ENCODE data around the gene LRRN2. TPM values are rescaled to one million over a fixed set of nuclear protein-coding genes. Genes with fewer than 3 reads are reported as not detected.

LRRN2 gene
- polyA plus RNA-seq, 1 donor: 6.4 TPM

- DNase-seq: no peak
Measured at GRCh38 chr1:204688776-204689175, 3.2 kb upstream of the LRRN2 start.

DNA sequence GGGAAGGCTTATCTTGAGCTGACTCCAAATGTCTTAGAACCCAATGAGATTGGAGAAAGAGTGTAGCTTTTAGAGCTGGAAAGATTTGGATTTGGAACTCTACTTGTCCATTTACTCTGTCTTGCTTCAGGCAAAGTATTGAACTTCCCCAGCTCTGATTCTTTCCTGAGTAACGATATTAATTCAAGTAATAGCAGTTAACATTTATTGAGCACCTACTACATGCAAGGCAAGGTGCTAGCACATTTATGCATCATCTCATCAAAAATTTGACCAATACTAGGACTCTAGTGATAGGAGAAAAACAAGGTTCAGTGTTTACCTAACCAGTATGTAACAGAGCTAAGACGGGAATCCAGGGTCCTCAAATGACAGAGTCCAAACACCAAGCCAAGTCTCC is 2.5 kb upstream of the LRRN2 start:
- DNase-seq: no peak

DNA sequence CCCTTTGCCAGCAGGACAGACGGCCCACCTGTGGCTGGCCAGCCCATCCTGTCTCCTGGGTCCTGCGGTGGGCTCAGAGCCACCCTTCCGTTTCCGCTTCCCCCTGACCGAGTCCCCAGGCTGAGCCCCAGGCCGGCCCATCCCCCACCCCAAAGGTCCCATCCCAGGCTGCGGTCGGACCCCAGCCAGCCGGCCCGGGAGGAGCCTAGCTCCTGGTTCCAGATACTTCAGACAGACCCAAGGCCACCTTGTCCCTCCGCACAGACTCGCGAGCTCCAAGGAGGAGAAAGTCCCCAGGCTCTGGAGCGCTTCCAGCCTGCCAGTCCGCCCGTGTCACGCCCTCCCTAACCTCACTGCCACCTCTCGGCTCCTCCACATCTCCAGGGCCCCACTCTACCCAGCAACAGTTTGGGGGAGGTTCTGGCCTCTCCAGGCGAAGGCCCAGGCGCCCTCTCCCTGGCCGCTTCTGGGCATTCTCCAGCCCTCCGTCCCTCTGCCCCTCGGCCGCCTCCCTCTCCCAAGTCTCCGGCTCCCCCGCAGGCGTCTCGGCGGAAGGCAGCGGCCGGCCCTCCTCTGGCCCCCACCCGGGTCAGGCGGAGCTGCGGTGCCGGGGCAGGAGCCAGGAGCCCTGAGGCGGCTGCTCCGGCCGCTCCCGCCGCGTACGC is 835 bp downstream of the LRRN2 start:
- peak; percentile 19 for DNase-seq

GRCh38 chr1:204684206-204684570 is 1.4 kb downstream of the LRRN2 start:
- no peak for DNase-seq

DNA sequence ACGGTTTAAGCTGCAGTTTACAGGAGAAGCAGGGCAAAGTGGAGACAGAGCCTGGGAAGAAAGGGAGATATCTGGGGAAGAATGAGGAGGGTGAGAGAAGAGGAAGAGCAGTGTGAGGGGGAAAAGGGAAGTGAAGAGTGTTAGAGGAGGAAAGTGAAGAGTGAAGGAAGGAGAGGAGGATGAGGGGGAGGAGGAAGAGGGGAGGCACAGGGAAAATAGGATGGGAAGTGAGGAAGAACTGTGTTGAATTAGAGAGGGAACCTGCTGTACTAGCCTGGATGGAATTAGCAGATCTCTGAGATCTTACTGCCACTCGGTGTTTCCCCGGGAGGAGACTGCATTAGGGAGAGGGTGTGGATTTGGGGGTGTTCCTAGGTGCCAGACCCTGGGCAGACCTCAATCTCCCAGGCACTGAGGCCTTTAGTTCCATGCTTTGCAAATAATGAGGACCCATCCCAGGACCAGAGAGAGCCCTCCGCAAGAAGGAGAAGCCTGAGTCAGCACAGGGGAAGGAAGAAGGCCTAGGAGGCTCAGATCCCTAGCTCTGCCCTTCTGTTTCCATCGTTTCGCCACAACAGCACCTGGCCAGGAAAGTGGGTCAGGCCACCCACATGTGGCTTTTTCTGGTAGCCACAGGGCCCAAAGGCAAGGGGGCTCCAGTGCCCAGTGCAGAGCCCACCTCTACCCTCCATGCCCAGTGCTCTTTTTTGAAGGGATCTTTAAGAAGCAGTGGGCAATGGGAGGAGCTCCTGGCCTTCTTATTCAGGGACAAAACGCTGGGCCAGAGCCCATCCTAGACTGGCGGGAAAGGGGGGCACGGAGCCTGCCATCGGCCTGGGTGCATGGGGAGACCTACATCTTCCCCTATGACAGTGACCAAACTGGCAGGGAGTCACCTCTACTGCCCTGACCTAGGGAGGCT is 2.0 kb downstream of the LRRN2 start:
- no peak for DNase-seq

DNA sequence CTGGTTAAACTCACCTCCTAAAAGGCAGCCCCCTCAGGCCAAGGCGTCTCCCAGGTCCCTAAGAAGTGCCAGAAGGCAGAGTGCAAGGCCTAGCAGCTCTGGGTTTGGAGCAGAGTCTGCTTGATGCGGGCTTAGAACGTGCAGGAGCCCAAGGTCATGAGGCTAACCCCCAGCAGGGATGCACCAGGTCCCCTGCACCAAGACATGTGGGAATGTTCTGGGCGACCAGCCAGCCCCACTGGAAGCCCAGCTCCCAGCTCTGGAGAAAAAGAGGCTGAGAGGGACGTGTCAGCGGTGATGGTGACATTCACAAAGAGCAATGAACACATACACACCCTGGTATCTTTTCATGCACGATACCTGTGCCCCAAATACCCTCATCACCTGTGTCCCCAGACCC is 5.1 kb downstream of the LRRN2 start:
- no peak for DNase-seq

DNA sequence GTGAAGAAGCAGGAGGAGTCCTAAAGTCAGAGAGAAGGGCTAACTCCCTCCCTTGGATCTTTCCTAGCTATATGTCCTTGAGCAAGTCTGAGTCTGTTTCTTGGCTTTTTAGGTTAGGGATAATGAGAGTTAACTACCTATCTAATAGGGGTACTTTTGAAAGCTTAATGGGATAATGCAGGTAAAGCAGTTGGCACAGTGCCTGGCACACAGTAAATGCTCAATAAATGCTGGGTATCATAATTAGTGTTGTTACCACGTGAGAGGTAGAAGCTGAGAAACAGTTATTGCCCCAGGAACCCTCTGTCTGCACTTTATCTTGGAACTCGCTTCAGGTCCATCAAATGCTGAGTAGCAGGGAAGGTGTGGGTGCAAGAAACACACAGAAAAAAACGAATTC is 5.5 kb downstream of the LRRN2 start:
- no peak for DNase-seq

GRCh38 chr1:204678721-204679475 is 6.6 kb downstream of the LRRN2 start:
- no peak for DNase-seq

GRCh38 chr1:204677864-204678263 is 7.7 kb downstream of the LRRN2 start:
- DNase-seq: no peak

- DNase-seq: no peak
Measured at GRCh38 chr1:204676043-204676442, 9.5 kb downstream of the LRRN2 start.

- no peak for DNase-seq
Measured at GRCh38 chr1:204673909-204674649, 11.5 kb downstream of the LRRN2 start.

DNA sequence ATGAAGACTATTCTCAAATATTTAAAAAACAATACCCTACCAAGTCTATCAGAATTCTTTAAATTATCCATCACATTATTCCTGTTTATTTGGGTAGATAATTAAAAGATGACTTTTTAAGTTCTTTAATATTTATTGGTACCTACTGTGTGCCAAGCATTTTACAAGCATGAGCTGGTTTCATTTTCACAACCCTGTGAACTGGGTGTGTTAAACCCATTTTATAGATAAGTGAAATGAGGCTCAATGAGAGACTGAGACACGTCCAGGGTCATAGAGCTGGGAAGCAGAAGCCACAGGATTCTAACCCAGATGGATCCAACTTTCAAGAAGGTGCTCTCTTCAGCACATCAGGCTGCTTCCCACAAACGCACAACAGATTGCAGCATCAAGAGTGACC is 12.3 kb downstream of the LRRN2 start:
- no peak for DNase-seq

- no peak for DNase-seq
Measured at GRCh38 chr1:204672482-204673121, 12.9 kb downstream of the LRRN2 start.

DNA sequence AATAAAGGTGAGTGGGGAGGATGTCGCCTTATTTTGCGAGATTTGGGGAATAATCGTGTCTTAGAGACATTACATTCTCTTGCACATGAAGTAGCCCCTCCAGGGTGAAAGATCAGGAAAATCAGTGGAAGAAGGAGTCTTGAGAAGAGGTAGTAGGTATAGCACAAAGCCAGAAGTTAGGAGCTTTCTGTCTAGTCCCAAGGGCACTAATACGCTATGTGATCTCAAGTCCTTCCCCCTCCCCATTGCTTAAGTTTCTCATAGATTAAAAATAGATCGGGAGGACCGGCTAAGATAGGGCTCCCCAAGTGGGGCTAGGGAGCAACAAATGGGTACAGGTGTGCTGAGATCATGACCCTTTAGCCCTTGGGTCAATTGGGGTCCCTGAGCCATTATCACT is 13.5 kb downstream of the LRRN2 start:
- no peak for DNase-seq

- DNase-seq: peak; percentile 45
Measured at GRCh38 chr1:204670152-204670927, 15.2 kb downstream of the LRRN2 start.

- no peak for DNase-seq
Measured at GRCh38 chr1:204669579-204669978, 16.0 kb downstream of the LRRN2 start.

DNA sequence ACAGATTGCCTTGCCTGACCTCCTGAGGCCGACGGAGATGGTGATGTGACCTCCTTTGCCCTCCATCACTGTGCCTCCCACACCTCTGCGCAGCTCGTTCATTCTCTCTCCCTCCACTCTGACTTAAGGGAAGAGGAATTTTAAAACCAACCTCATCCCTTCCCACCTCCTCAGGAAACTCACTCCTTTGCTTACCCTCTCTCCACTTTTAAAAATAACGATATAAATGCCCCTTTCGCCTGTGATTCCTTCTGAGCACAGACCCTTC is 21.2 kb downstream of the LRRN2 start:
- no peak for DNase-seq

- DNase-seq: no peak
Measured at GRCh38 chr1:204663644-204664383, 21.7 kb downstream of the LRRN2 start.

DNA sequence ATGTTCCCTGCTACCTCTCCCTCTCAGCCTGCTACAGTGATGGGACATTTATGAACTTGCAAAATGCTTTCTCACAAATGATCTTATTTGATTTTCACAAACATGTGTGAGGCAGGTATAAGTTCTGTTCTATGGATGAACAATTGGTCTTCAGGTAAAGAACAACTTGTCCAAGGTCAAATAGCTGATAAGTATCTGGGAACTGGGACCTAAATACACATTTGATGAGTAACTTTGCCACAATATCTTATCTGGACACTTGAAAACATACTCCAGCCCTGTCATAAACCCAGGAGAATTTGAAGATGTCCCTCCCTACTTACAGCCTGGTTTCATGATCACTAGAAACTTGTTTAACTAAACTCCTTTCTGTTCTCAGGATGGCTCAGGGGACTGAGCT is 23.0 kb downstream of the LRRN2 start:
- no peak for DNase-seq

- DNase-seq: no peak
Measured at GRCh38 chr1:204660509-204660908, 25.0 kb downstream of the LRRN2 start.

DNA sequence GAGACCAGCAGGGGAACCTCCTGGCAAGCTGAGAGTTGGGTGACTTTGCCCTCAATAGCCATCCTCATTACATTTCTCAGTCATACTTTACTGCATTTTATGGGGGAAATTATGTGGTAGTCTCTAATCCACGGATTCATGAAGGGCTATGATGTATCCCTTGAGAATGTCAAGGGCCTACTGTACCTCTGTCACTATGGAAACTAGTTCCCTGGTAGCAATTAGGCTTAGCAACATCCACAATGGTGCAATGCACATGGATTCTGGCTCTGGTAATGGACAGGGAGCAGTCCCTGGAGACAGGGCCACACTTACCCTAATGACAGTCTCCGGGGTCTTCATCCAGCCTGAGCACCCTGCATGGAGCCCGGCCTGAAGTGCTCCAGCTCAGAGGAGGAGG is 26.5 kb downstream of the LRRN2 start:
- no peak for DNase-seq

Data from hindlimb muscle (tissue), 1 donor.